GM12878 (cell line): ENCODE measurements around the gene MTX1. TPM values are rescaled to one million over a fixed set of nuclear protein-coding genes. Genes with fewer than 3 reads are reported as not detected.
A peak's percentile ranks its signal among the peaks of the same experiment; 100 is the strongest.

ENCODE experiments used
- BMI1 ChIP-seq: fragments of 450-650 bp; IDR thresholded peaks from 2 replicates; pipeline ENCODE4 v1.6.1; 2016; ENCODE audit warnings: mild to moderate bottlenecking, moderate library complexity, borderline replicate concordance
- FOXM1 ChIP-seq: IDR thresholded peaks from 2 replicates; pipeline ENCODE4 v1.6.1; 2012; ENCODE audit warnings: low read depth, mild to moderate bottlenecking, inconsistent platforms, low read length, moderate library complexity
- GABPA ChIP-seq: IDR thresholded peaks from 2 replicates; pipeline ENCODE4 v1.6.1; 2014; ENCODE audit warnings: antibody characterized with exemption, low read depth, mild to moderate bottlenecking, inconsistent platforms
- IKZF2 ChIP-seq, 2 experiments: fragments of 450-650 bp; IDR thresholded peaks; 2 replicates each; pipeline ENCODE4 v1.6.1; 2017; ENCODE audit warnings: mild to moderate bottlenecking in 2 of 2, moderate library complexity in 2 of 2
- MEF2A ChIP-seq: IDR thresholded peaks from 2 replicates; pipeline ENCODE4 v1.6.1; 2011; ENCODE audit warnings: low read depth, mild to moderate bottlenecking, low read length, moderate library complexity; ENCODE audit not compliant: insufficient read depth
- MXI1 ChIP-seq: fragments of 150-350 bp; IDR thresholded peaks from 2 replicates; pipeline ENCODE4 v1.6.1; 2011; ENCODE audit warnings: low read depth, mild to moderate bottlenecking, inconsistent platforms, low read length, improper control_type of control experiment
- NBN ChIP-seq: fragments of 450-650 bp; IDR thresholded peaks from 2 replicates; pipeline ENCODE4 v1.6.1; 2016
- NRF1 ChIP-seq: conservative IDR thresholded peaks from 2 replicates; pipeline ENCODE4 v1.6.1; 2011; ENCODE audit warnings: mild to moderate bottlenecking, low read depth, low read length, improper control_type of control experiment
- RFX5 ChIP-seq: IDR thresholded peaks from 2 replicates; pipeline ENCODE4 v1.6.1; 2011; ENCODE audit warnings: low read depth, low read length, improper control_type of control experiment
- SMARCA5 ChIP-seq: fragments of 450-650 bp; IDR thresholded peaks from 2 replicates; pipeline ENCODE4 v1.6.1; 2017; ENCODE audit warnings: mild to moderate bottlenecking
- SRF ChIP-seq, 2 experiments: IDR thresholded peaks; 2 replicates each; pipeline ENCODE4 v1.6.1; 2011; ENCODE audit warnings: low read depth in 2 of 2, low read length in 2 of 2, mild to moderate bottlenecking in 1 of 2, moderate library complexity in 1 of 2
- STAT1 ChIP-seq: fragments of 450-650 bp; conservative IDR thresholded peaks from 2 replicates; pipeline ENCODE4 v1.6.1; 2014; ENCODE audit warnings: antibody characterized with exemption, mild to moderate bottlenecking
- TARDBP ChIP-seq: IDR thresholded peaks from 2 replicates; pipeline ENCODE4 v1.6.1; 2016; ENCODE audit warnings: borderline replicate concordance
- WRNIP1 ChIP-seq: IDR thresholded peaks from 2 replicates; pipeline ENCODE4 v1.6.1; 2011; ENCODE audit warnings: low read depth, low read length, improper control_type of control experiment, borderline replicate concordance
- polyA plus RNA-seq, 11 experiments: library from polyadenylated mRNA; depleted of rRNA in 4 of 11; unstranded in 6 of 11; stranded (reverse) in 5 of 11; fragments of >200 nt; fragmentation: Nextera tagmentation in 4 of 11; fragmentation: Illumina TruSeq in 1 of 11; extraction: Ambion mirVana in 4 of 11; extraction: Trizol in 1 of 11; gene quantifications; 1 replicate in 1 of 11; 2 replicates in 10 of 11; pipeline versions ENCODE4 v1.2.1 to v1.2.3, GENCODE V29; 2011 to 2016; ENCODE audit warnings: inconsistent platforms in 2 of 11, missing spikeins in 2 of 11, low read depth in 1 of 11
- total RNA-seq, 4 experiments: library from RNA; depleted of rRNA in 3 of 4; stranded (reverse); fragments of >200 nt in 3 of 4; fragmentation: Illumina TruSeq in 1 of 4; extraction: Trizol in 1 of 4; gene quantifications; 2 replicates each; pipeline versions ENCODE4 v1.2.1 to v1.2.3, GENCODE V29; 2013 to 2021
- TF ChIP-seq, protein P1 (sequence below): fragments of 450-650 bp; IDR thresholded peaks from 2 replicates; pipeline ENCODE4 v1.6.1; 2016; ENCODE audit warnings: mild to moderate bottlenecking, moderate library complexity, borderline replicate concordance
- TF ChIP-seq, protein P2 (sequence below): fragments of 150-350 bp; IDR thresholded peaks from 2 replicates; pipeline ENCODE4 v1.6.1; 2014; ENCODE audit warnings: mild to moderate bottlenecking, low read depth, low read length
- TF ChIP-seq, protein P3 (sequence below): IDR thresholded peaks from 2 replicates; pipeline ENCODE4 v1.6.1; 2012; ENCODE audit warnings: low read length, inconsistent platforms
- TF ChIP-seq, protein P4 (sequence below): IDR thresholded peaks from 2 replicates; pipeline ENCODE4 v1.6.1; 2012; ENCODE audit warnings: low read depth, low read length, improper control_type of control experiment
- TF ChIP-seq, protein P5 (sequence below): fragments of 450-650 bp; IDR thresholded peaks from 2 replicates; pipeline ENCODE4 v1.6.1; 2016; ENCODE audit warnings: mild to moderate bottlenecking

The MTX1 gene
- total and polyA plus RNA-seq, 10 of the 15 experiments (the other 5 are each of a cell fraction or from before 2014, with no cell fraction given) = 15.8 to 92.0 (median 49.1) TPM

DNA sequence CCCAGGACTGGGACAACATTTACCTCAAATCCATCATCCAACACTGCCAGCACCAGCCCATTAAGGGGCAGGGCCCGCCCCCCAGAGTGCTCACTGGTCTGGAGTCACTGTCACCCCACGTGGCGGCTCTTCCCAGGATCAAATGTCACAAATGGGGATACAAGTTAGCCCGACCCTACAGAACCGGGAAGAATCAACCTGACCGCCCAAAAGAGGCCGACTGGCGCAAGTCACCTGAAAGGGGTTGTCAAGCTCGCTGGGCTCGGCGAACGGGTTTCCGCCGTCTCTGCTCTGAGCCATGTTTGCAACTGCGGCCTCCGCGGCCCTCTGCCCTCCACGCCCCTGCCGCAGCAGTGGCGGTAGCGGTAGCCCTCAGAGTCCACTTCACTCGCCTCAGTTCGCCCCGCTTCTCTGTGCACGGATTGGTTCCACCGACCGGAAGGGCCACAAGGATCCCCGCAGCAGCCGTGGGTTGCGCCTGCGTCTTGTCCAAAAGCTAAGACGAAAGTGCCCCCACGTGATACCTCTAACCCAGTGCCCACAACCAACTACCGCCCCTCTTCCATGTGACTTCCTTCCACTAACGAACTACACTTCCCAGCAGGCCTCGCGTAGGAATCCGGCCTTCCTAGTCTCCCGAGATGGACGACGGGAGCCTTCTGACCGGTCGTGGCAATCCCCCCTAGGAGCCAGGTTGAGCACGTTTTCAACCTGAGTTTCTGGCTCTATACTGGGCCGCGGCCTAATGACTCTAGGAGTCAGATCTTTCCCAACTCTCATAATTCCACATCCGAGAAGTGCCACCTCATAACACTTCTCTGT is 53.6 kb downstream of the MTX1 start, which contains the start of gene SCAMP3 (continued):
- TF ChIP-seq, protein P1, sequence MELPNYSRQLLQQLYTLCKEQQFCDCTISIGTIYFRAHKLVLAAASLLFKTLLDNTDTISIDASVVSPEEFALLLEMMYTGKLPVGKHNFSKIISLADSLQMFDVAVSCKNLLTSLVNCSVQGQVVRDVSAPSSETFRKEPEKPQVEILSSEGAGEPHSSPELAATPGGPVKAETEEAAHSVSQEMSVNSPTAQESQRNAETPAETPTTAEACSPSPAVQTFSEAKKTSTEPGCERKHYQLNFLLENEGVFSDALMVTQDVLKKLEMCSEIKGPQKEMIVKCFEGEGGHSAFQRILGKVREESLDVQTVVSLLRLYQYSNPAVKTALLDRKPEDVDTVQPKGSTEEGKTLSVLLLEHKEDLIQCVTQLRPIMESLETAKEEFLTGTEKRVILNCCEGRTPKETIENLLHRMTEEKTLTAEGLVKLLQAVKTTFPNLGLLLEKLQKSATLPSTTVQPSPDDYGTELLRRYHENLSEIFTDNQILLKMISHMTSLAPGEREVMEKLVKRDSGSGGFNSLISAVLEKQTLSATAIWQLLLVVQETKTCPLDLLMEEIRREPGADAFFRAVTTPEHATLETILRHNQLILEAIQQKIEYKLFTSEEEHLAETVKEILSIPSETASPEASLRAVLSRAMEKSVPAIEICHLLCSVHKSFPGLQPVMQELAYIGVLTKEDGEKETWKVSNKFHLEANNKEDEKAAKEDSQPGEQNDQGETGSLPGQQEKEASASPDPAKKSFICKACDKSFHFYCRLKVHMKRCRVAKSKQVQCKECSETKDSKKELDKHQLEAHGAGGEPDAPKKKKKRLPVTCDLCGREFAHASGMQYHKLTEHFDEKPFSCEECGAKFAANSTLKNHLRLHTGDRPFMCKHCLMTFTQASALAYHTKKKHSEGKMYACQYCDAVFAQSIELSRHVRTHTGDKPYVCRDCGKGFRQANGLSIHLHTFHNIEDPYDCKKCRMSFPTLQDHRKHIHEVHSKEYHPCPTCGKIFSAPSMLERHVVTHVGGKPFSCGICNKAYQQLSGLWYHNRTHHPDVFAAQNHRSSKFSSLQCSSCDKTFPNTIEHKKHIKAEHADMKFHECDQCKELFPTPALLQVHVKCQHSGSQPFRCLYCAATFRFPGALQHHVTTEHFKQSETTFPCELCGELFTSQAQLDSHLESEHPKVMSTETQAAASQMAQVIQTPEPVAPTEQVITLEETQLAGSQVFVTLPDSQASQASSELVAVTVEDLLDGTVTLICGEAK = peak; percentile 91
- peak; percentile 72 for TF ChIP-seq NBN
- TF ChIP-seq IKZF2 (IDR thresholded peaks at IDR 0.05) = peak; percentile 36 to 66; a peak in 3 of 4 replicates
- TF ChIP-seq MXI1 = peak; percentile 81
- peak; percentile 53 for TF ChIP-seq FOXM1
- TF ChIP-seq RFX5 = no peak
- TF ChIP-seq TARDBP = peak; percentile 55; the same call in 1 of the 2 replicates
- TF ChIP-seq, protein P2, sequence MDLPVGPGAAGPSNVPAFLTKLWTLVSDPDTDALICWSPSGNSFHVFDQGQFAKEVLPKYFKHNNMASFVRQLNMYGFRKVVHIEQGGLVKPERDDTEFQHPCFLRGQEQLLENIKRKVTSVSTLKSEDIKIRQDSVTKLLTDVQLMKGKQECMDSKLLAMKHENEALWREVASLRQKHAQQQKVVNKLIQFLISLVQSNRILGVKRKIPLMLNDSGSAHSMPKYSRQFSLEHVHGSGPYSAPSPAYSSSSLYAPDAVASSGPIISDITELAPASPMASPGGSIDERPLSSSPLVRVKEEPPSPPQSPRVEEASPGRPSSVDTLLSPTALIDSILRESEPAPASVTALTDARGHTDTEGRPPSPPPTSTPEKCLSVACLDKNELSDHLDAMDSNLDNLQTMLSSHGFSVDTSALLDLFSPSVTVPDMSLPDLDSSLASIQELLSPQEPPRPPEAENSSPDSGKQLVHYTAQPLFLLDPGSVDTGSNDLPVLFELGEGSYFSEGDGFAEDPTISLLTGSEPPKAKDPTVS = no peak
- peak; percentile 76 for TF ChIP-seq NRF1
- no peak for TF ChIP-seq SMARCA5
- TF ChIP-seq GABPA = peak; percentile 85
- TF ChIP-seq BMI1 = peak; percentile 12; the same call in 1 of the 2 replicates
- 0 out of 2 replicates have a peak, but pooled peaks have one; percentile 32 for TF ChIP-seq MEF2A
- TF ChIP-seq SRF (IDR thresholded peaks at IDR 0.05; ENCODE audit: low read depth in 2 of 2, low read length in 2 of 2) = no peak
- TF ChIP-seq, protein P3, sequence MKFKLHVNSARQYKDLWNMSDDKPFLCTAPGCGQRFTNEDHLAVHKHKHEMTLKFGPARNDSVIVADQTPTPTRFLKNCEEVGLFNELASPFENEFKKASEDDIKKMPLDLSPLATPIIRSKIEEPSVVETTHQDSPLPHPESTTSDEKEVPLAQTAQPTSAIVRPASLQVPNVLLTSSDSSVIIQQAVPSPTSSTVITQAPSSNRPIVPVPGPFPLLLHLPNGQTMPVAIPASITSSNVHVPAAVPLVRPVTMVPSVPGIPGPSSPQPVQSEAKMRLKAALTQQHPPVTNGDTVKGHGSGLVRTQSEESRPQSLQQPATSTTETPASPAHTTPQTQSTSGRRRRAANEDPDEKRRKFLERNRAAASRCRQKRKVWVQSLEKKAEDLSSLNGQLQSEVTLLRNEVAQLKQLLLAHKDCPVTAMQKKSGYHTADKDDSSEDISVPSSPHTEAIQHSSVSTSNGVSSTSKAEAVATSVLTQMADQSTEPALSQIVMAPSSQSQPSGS = no peak; the same call in 1 of the 2 replicates
- TF ChIP-seq, protein P4, sequence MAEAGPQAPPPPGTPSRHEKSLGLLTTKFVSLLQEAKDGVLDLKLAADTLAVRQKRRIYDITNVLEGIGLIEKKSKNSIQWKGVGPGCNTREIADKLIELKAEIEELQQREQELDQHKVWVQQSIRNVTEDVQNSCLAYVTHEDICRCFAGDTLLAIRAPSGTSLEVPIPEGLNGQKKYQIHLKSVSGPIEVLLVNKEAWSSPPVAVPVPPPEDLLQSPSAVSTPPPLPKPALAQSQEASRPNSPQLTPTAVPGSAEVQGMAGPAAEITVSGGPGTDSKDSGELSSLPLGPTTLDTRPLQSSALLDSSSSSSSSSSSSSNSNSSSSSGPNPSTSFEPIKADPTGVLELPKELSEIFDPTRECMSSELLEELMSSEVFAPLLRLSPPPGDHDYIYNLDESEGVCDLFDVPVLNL = no peak
- TF ChIP-seq, protein P5, sequence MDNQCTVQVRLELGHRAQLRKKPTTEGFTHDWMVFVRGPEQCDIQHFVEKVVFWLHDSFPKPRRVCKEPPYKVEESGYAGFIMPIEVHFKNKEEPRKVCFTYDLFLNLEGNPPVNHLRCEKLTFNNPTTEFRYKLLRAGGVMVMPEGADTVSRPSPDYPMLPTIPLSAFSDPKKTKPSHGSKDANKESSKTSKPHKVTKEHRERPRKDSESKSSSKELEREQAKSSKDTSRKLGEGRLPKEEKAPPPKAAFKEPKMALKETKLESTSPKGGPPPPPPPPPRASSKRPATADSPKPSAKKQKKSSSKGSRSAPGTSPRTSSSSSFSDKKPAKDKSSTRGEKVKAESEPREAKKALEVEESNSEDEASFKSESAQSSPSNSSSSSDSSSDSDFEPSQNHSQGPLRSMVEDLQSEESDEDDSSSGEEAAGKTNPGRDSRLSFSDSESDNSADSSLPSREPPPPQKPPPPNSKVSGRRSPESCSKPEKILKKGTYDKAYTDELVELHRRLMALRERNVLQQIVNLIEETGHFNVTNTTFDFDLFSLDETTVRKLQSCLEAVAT = peak; percentile 56; the same call in 1 of the 2 replicates
- TF ChIP-seq WRNIP1 = no peak
- TF ChIP-seq STAT1 = no peak
